Gastrocnemius medialis (tissue), 4 donors: ENCODE results near the gene AP3B1. TPM values are rescaled to one million over a fixed set of nuclear protein-coding genes. Genes with fewer than 3 reads are reported as not detected.

ENCODE experiments used
- ATAC-seq, 2 donors: fragments of 150-250 bp; one replicate each; pipeline ENCODE4 v1.9.1; 2016
- DNase-seq, 2 donors: peaks; one replicate each; pipeline ENCODE4 v3.0.0-alpha.2; 2019
- H3K27ac ChIP-seq, 4 donors: fragments of 200-600 bp; sonication (generic); 1 replicate in 1 of 4; 2 replicates in 3 of 4; pipeline ENCODE4 v1.5.1; 2016 to 2018; ENCODE audit warnings: mild to moderate bottlenecking in 2 of 4, moderate library complexity in 1 of 4
- H3K27me3 ChIP-seq, 3 donors: fragments of 200-600 bp; sonication (generic) in 2 of 3; 1 replicate in 1 of 3; 2 replicates in 2 of 3; pipeline versions ENCODE4 v1.5.1 to v1.6.0; 2016 to 2019; ENCODE audit warnings: mild to moderate bottlenecking in 1 of 3, moderate library complexity in 1 of 3
- H3K36me3 ChIP-seq, 2 donors: fragments of 200-600 bp; sonication (generic) in 1 of 2; one replicate each; pipeline ENCODE4 v1.5.1; 2017 to 2018
- H3K4me1 ChIP-seq, 2 donors: fragments of 200-600 bp; sonication (generic) in 1 of 2; one replicate each; pipeline ENCODE4 v1.5.1; 2016 to 2017; ENCODE audit warnings: mild to moderate bottlenecking in 2 of 2
- H3K4me3 ChIP-seq, 4 donors: fragments of 200-600 bp; sonication (generic) in 3 of 4; 1 replicate in 1 of 4; 2 replicates in 3 of 4; pipeline ENCODE4 v1.5.1; 2016 to 2019; ENCODE audit warnings: mild to moderate bottlenecking in 2 of 4
- H3K9me3 ChIP-seq, 3 donors: fragments of 200-600 bp; sonication (generic) in 2 of 3; 1 replicate in 1 of 3; 2 replicates in 2 of 3; pipeline ENCODE4 v1.5.1; 2016 to 2019
- POLR2A ChIP-seq, 2 donors: fragments of 450-650 bp; IDR thresholded peaks; one replicate each; pipeline ENCODE4 v1.6.1; 2017; ENCODE audit warnings: antibody characterized with exemption in 2 of 2, mild to moderate bottlenecking in 2 of 2, moderate library complexity in 2 of 2
- in situ Hi-C, 4 donors: fragments of 200-750 bp; cut with MboI; loops; one replicate each; pipeline versions ENCODE4 v1.15.0 to v1.8.0; 2017; ENCODE audit warnings: low sequenced_read_pairs in 4 of 4
- intact Hi-C: fragments of 100-400 bp; cut with DNase I; formaldehyde crosslinking; loops from one replicate; pipeline ENCODE4 v1.15.1; 2023; ENCODE audit warnings: low total_unique reads
- total RNA-seq, 4 donors: library from RNA; depleted of rRNA; stranded (reverse); fragments of >200 nt; gene quantifications; one replicate each; pipeline versions ENCODE4 v1.1.0 to v1.2.3, GENCODE V29; 2016
- TF ChIP-seq, protein P1 (sequence below), 5 experiments: fragments of 450-650 bp in 3 of 5; fragments of 200-600 bp in 2 of 5; sonication (generic) in 2 of 5; IDR thresholded peaks in 4 of 5; conservative IDR thresholded peaks in 1 of 5; 1 replicate in 4 of 5; 2 replicates in 1 of 5; pipeline ENCODE4 v1.5.1; 2016 to 2019; ENCODE audit warnings: antibody characterized with exemption in 5 of 5, mild to moderate bottlenecking in 3 of 5, moderate library complexity in 3 of 5

Gene AP3B1
- total RNA-seq, 4 donors from 2014 or later, result 17.9 to 26.0 (median 22.6) TPM

DNA sequence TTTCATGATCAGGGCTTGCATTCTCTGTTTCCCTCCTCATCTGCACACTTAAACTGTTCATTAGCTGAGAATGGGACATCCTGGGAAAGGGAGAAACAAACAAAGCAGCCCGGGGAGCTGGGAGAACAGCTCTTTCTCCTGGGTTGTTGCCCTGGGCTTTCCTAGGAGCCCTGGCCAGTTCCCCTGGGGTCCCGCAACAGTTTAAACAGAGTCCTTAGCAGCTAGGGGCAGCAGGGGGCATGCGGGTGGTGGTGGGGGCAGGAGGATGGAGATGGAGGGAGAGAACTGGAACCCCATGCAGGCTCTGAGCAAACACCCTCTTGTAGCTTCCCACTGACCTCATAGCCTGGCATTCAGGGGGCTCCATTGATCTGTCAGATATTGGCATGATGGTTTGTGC is 309.3 kb downstream of the AP3B1 start:
- Histone ChIP-seq H3K4me3 (no peak overlapping the region), H3K36me3 (no peaks in the 10 kb centered on the region), H3K27me3 (peaks cover 0 to 3% (median 0%) of the 10 kb centered on the region in 3 donors), H3K27ac (no peak overlapping the region), H3K4me1 (no peaks in the 10 kb centered on the region), H3K9me3 (no peaks in the 10 kb centered on the region)
- in situ Hi-C loops, result no loop called here
- TF ChIP-seq, protein P1, sequence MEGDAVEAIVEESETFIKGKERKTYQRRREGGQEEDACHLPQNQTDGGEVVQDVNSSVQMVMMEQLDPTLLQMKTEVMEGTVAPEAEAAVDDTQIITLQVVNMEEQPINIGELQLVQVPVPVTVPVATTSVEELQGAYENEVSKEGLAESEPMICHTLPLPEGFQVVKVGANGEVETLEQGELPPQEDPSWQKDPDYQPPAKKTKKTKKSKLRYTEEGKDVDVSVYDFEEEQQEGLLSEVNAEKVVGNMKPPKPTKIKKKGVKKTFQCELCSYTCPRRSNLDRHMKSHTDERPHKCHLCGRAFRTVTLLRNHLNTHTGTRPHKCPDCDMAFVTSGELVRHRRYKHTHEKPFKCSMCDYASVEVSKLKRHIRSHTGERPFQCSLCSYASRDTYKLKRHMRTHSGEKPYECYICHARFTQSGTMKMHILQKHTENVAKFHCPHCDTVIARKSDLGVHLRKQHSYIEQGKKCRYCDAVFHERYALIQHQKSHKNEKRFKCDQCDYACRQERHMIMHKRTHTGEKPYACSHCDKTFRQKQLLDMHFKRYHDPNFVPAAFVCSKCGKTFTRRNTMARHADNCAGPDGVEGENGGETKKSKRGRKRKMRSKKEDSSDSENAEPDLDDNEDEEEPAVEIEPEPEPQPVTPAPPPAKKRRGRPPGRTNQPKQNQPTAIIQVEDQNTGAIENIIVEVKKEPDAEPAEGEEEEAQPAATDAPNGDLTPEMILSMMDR (IDR thresholded peaks at IDR 0.05 in 4 of 5, conservative IDR thresholded peaks at IDR 0.05 in 1 of 5), result no peak
- TF ChIP-seq POLR2A (IDR thresholded peaks at IDR 0.05), result no peak
- ATAC-seq (no peak), DNase-seq (no peak)
- intact Hi-C loops, result no loop called here

DNA sequence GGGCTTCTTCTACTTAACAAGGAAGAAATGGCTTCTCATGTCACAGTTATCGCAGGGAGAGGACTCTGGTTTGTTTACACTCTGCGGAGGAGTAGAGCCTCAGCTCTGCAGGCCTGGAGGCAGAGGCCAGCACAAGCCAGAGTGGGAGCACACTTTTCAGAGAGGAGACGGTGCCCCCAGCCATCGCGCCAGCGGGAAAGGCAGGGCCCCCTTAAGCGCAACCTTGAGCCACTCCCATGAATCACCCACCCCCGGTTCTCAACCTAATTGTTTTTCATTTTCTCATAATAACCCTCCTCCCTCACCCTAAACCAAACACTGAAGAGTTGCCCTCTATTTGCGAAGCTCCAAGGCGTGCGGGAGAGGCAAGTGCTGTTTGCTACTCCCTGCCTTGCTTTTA is 309.9 kb downstream of the AP3B1 start:
- intact Hi-C loops, result no loop called here
- H3K4me3 ChIP-seq, result no peak overlapping the region
- H3K27ac ChIP-seq, result no peak overlapping the region
- no peaks in the 10 kb centered on the region for H3K36me3 ChIP-seq
- ATAC-seq (no peak), DNase-seq (no peak)
- peaks cover 0 to 3% (median 0%) of the 10 kb centered on the region in 3 donors for H3K27me3 ChIP-seq
- no peaks in the 10 kb centered on the region for H3K9me3 ChIP-seq
- TF ChIP-seq POLR2A (IDR thresholded peaks at IDR 0.05), result no peak
- TF ChIP-seq, protein P1 (IDR thresholded peaks at IDR 0.05 in 4 of 5, conservative IDR thresholded peaks at IDR 0.05 in 1 of 5), result no peak
- in situ Hi-C loops, result no loop called here
- H3K4me1 ChIP-seq, result no peaks in the 10 kb centered on the region

DNA sequence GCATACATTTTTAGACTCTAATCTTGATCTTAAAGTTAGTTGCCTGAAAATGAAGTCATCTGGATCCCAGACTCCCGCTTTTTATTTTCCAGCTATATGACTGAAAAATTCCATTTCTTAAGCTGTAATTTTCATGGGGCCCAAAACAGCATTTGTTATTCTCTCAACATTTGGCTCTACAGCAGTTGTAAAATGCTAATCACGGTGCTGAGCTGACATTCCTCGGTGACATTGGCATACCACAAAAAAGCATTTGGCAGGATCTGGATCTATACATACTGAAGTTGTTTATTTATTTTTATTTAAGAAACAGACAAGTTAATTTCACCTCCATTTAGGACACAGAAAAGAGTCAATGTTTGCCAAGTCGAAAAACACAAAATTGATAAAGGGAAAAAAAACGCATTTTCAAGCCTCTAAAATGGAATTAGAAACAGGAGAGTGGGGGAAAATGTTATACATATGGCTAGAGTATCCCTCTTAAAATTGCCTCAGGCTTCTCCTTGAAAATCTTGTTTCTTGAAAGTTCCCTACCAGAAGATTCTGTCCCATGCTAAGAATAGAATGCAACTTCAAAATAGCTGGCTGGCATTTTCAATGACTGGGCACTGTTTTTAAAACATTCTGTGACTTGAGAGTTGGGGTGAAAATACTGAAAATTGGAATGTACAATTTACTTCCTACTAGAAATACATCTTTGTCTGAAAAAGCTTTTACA is 310.9 kb downstream of the AP3B1 start:
- in situ Hi-C loops, result no loop called here

DNA sequence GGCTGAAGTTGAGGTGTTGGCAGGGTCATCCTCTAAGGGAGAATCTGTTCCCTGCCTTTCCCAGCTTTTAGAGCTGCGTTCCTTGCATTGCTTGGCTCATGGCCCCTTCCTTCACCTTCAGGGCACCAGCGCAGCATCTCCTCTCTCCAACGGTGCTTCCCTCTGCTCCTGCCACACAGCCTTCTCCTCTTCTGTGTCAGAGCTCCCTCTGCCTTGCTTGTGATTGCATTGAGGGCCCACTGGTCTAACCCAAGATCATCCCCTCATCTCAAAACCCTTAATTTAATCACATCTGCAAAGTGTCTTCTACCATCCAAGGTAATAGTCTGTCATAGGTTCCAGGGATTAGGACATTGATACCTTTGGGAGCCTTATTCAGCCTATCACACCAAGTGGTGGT is 312.7 kb downstream of the AP3B1 start:
- Histone ChIP-seq H3K27ac (no peak overlapping the region), H3K4me1 (no peaks in the 10 kb centered on the region), H3K36me3 (no peaks in the 10 kb centered on the region), H3K27me3 (peaks cover 0 to 4% (median 3%) of the 10 kb centered on the region in 3 donors), H3K4me3 (no peak overlapping the region), H3K9me3 (no peaks in the 10 kb centered on the region)
- DNase-seq (no peak), ATAC-seq (no peak)
- intact Hi-C loops, result no loop called here
- in situ Hi-C loops, result no loop called here
- TF ChIP-seq, protein P1 (IDR thresholded peaks at IDR 0.05 in 4 of 5, conservative IDR thresholded peaks at IDR 0.05 in 1 of 5), result no peak
- no peak for TF ChIP-seq POLR2A (IDR thresholded peaks at IDR 0.05)

More for the DNA sequence above, 310.9 kb downstream of the AP3B1 start:
- H3K4me3 ChIP-seq, result no peak overlapping the region
- peaks cover 0 to 3% (median 0%) of the 10 kb centered on the region in 3 donors for H3K27me3 ChIP-seq
- no peak overlapping the region for H3K27ac ChIP-seq
- no peak for ATAC-seq
- no peaks in the 10 kb centered on the region for H3K4me1 ChIP-seq
- intact Hi-C loops, result no loop called here
- DNase-seq, result no peak
- H3K9me3 ChIP-seq, result no peaks in the 10 kb centered on the region
- TF ChIP-seq, protein P1 (IDR thresholded peaks at IDR 0.05 in 4 of 5, conservative IDR thresholded peaks at IDR 0.05 in 1 of 5), result no peak
- no peak for TF ChIP-seq POLR2A (IDR thresholded peaks at IDR 0.05)
- H3K36me3 ChIP-seq, result no peaks in the 10 kb centered on the region
